Glutamatergic neuron (in vitro differentiated cells): Measurements from ENCODE around the gene TSNAX. TPM values are rescaled to one million over a fixed set of nuclear protein-coding genes. Genes with fewer than 3 reads are reported as not detected.

Source experiments
- DNase-seq: peaks from one replicate; pipeline ENCODE4 v3.0.0; 2022
- H3K27ac Mint-ChIP-seq: one replicate; pipeline ENCODE4 v1.8.0; 2020; ENCODE audit warnings: mild to moderate bottlenecking, mixed read lengths, inconsistent platforms; ENCODE audit not compliant: unreplicated experiment
- H3K27me3 Mint-ChIP-seq: one replicate; pipeline ENCODE4 v1.8.0; 2020; ENCODE audit warnings: mild to moderate bottlenecking, moderate library complexity, mixed read lengths, inconsistent platforms; ENCODE audit not compliant: unreplicated experiment
- H3K36me3 Mint-ChIP-seq: one replicate; pipeline ENCODE4 v1.8.0; 2020; ENCODE audit warnings: mild to moderate bottlenecking, mixed read lengths, inconsistent platforms; ENCODE audit not compliant: unreplicated experiment
- H3K4me1 Mint-ChIP-seq: one replicate; pipeline ENCODE4 v1.8.0; 2020; ENCODE audit warnings: mild to moderate bottlenecking, low read depth, mixed read lengths, inconsistent platforms; ENCODE audit not compliant: unreplicated experiment
- H3K4me3 Mint-ChIP-seq: one replicate; pipeline ENCODE4 v1.8.0; 2020; ENCODE audit warnings: mild to moderate bottlenecking, mixed read lengths, inconsistent platforms; ENCODE audit not compliant: unreplicated experiment
- H3K9me3 Mint-ChIP-seq: one replicate; pipeline ENCODE4 v1.8.0; 2020; ENCODE audit warnings: mild to moderate bottlenecking, moderate library complexity, mixed read lengths, inconsistent platforms; ENCODE audit not compliant: unreplicated experiment
- total RNA-seq: library from RNA; stranded (reverse); fragmentation: NEBNext Ultra II Directional; extraction: Animal tissue kit (Norgen Biotek cat#: 25700); gene quantifications from one replicate; pipeline ENCODE4 v1.2.1, GENCODE V29; 2021; ENCODE audit not compliant: unreplicated experiment
- TF ChIP-seq, protein P1 (sequence below): fragments of 200-600 bp; sonication (generic); IDR thresholded peaks from one replicate; pipeline ENCODE4 v1.5.0; 2021; ENCODE audit not compliant: partially characterized antibody, unreplicated experiment

The TSNAX gene
- total RNA-seq, 1 donor from 2014 or later, result 41.1 TPM

DNA sequence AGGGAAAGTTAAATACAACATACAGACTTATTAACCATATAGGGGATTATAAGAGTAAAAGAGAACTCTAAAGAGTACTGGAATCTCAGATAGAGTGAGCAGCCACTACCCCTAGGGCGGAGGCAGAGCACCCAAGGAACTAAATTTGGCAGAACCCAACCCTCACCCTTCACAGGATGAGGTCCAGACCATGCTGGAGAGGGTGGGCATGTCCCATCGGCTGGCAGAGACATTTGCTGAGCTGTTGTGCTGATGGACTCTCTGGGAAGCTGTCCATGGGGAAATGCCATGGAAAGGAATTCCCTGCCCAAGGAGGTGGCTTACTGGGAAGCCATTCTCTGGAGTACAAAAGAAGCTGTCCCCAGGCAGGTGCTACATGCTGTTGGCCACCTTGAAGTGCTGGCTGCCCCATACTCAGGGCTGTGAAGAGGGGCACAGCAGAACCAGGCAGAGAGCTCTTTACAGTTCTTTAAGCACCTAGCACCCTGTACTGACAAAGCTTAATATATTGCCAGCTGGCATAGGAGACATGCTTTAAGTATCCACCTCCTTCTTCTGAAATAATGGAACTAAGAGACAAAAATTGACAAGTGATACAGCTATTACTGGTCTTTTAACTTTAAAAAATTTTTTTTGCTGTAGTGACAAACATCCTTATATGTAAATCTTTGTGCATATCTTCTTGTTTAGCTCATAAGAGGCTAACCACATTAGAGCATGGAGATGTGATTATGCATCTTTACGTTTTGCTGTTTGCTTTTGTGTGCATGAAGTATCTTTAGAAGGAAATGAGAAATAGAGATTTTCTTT, 29.6 kb downstream of the TSNAX start:
- Mint-ChIP-seq H3K27ac (no peak overlapping the region), H3K4me1 (no peaks in the 10 kb centered on the region), H3K9me3 (no peaks in the 10 kb centered on the region), H3K27me3 (no peaks in the 10 kb centered on the region), H3K4me3 (no peak overlapping the region), H3K36me3 (no peaks in the 10 kb centered on the region)
- TF ChIP-seq, protein P1, sequence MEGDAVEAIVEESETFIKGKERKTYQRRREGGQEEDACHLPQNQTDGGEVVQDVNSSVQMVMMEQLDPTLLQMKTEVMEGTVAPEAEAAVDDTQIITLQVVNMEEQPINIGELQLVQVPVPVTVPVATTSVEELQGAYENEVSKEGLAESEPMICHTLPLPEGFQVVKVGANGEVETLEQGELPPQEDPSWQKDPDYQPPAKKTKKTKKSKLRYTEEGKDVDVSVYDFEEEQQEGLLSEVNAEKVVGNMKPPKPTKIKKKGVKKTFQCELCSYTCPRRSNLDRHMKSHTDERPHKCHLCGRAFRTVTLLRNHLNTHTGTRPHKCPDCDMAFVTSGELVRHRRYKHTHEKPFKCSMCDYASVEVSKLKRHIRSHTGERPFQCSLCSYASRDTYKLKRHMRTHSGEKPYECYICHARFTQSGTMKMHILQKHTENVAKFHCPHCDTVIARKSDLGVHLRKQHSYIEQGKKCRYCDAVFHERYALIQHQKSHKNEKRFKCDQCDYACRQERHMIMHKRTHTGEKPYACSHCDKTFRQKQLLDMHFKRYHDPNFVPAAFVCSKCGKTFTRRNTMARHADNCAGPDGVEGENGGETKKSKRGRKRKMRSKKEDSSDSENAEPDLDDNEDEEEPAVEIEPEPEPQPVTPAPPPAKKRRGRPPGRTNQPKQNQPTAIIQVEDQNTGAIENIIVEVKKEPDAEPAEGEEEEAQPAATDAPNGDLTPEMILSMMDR, result no peak
- no peak for DNase-seq

DNA sequence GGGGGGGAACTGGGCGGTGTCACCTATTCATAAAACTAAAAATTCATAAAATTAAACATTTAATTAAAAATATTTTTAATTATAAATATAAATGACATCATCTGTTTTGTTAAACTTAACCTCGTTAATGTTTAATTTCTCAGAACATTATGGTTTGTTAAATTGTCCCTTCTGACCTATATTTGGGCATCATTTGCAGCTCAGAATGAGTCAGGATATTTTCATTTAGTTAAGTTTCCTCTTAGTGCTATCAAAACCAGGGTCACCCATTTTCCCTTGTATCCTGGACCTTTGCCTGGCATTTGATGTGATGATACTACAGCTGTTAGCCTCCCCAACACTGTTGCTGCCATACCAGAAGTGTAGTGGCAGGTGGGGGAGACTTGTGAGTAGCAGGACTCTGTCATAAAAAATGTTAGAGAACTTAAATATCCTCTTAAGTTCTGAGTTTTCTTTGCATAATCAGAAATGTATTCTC, 30.3 kb downstream of the TSNAX start:
- Mint-ChIP-seq H3K4me1 (no peaks in the 10 kb centered on the region), H3K27ac (no peak overlapping the region)

DNA sequence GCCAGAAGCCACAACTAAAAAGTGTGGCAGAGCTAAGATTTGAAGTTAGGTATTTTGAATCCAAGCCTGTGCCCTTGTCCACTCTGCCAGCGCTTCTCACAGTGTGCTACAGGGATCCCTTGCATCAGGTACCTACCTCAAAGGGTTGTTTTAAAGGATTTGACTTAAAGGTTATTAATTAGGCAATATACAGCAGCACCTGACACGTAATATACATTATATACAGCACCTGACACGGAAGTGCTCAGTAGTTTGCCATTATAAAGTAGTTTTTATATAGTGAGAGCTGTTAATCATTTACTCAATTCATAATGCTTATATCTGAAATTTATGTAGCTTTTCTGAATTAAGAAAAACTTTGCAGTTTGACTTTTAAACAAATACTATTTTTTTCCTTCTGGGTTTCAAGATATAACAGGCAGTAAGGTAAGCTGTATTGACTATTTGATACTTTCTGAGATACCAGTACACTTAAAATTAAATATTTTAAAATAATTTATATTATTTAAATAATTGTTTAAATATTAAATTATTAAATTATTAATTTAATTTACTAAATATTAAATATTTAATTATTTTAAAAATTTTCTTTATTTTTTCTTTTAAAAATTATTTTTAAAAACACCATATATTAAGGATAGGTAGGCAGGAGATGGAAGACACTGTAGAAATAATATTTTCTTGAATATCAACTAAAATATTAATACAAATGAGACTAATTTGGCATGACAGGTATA, 33.3 kb downstream of the TSNAX start:
- TF ChIP-seq, protein P1, result no peak
- Mint-ChIP-seq H3K4me1 (no peaks in the 10 kb centered on the region), H3K27ac (no peak overlapping the region), H3K9me3 (no peaks in the 10 kb centered on the region), H3K27me3 (no peaks in the 10 kb centered on the region), H3K4me3 (no peak overlapping the region), H3K36me3 (no peaks in the 10 kb centered on the region)
- no peak for DNase-seq

More for the DNA sequence above, 30.3 kb downstream of the TSNAX start:
- TF ChIP-seq, protein P1, result no peak
- no peaks in the 10 kb centered on the region for H3K9me3 Mint-ChIP-seq
- H3K4me3 Mint-ChIP-seq, result no peak overlapping the region
- H3K27me3 Mint-ChIP-seq, result no peaks in the 10 kb centered on the region
- DNase-seq, result no peak
- H3K36me3 Mint-ChIP-seq, result no peaks in the 10 kb centered on the region

DNA sequence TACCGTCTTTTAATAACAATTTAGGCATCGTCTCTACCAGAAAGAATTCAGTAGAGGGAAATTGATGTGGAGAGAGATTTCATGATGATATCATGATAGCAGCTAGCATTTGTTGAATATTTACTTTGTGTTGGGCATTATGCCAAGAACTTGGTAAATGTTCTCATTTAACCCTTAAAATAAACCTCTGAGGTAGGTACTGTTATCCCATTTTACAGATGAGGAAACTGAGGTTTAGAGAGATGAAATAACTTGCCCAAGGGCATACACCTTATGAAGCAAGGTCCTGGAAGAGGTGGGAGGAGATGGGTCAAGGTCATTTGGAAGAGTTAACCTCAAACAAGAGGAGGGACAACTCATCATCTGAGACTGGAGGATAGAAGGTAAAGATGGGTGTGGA, 34.8 kb downstream of the TSNAX start:
- TF ChIP-seq, protein P1, result no peak
- no peak overlapping the region for H3K27ac Mint-ChIP-seq
- no peak overlapping the region for H3K4me3 Mint-ChIP-seq
- H3K36me3 Mint-ChIP-seq, result no peaks in the 10 kb centered on the region
- DNase-seq, result no peak
- no peaks in the 10 kb centered on the region for H3K9me3 Mint-ChIP-seq
- H3K4me1 Mint-ChIP-seq, result no peaks in the 10 kb centered on the region
- no peaks in the 10 kb centered on the region for H3K27me3 Mint-ChIP-seq

DNA sequence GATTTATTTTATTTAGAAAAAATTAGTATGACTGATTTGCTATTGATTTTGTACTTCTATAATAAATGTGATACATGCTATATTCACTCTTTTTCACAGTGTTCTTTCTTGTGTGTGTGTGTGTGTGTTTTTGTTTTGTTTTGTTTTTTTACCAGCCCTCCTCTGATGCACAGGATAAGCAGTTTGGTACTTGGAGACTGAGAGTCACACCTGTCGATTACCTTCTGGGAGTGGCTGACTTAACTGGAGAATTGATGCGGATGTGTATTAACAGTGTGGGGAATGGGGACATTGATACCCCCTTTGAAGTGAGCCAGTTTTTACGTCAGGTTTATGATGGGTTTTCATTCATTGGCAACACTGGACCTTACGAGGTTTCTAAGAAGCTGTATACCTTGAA, 35.9 kb downstream of the TSNAX start:
- Mint-ChIP-seq H3K27ac (no peak overlapping the region), H3K36me3 (no peaks in the 10 kb centered on the region), H3K27me3 (no peaks in the 10 kb centered on the region), H3K9me3 (peaks cover under 1% of the 10 kb centered on the region), H3K4me3 (no peak overlapping the region), H3K4me1 (no peaks in the 10 kb centered on the region)
- TF ChIP-seq, protein P1, result no peak
- DNase-seq, result no peak
